Activated CD4-positive, alpha-beta T cell treated with anti-CD3 and anti-CD28 coated beads, Interleukin-2, amount 50 U/mL, for 1 hour (primary cell): ENCODE data around the gene PAPSS1.
"Not testable (repeated sequence)": the region's sequence is repeated elsewhere in the genome, so short reads cannot be mapped to it uniquely, and the experiment has no call there.

Source experiments
- DNase-seq: peaks from one replicate; pipeline ENCODE4 v3.0.0-alpha.2; 2020

The PAPSS1 gene

GRCh38 chr4:107683873-107684272 is 36.2 kb downstream of the PAPSS1 start:
- DNase-seq, result no peak

GRCh38 chr4:107682306-107682705 is 37.7 kb downstream of the PAPSS1 start:
- no peak for DNase-seq

- no peak for DNase-seq
Observed at GRCh38 chr4:107669068-107669467, 51.0 kb downstream of the PAPSS1 start.

- no peak for DNase-seq
Observed at GRCh38 chr4:107666134-107666533, 53.9 kb downstream of the PAPSS1 start.

- no peak for DNase-seq
Observed at GRCh38 chr4:107665001-107665400, 55.0 kb downstream of the PAPSS1 start.

- DNase-seq, result no peak
Observed at GRCh38 chr4:107658400-107659336, 61.4 kb downstream of the PAPSS1 start.

- no peak for DNase-seq
Observed at GRCh38 chr4:107655289-107655688, 64.7 kb downstream of the PAPSS1 start.

- no peak for DNase-seq
Observed at GRCh38 chr4:107654694-107655093, 65.3 kb downstream of the PAPSS1 start.

- not testable (repeated sequence) for DNase-seq
Observed at GRCh38 chr4:107651408-107651807, 68.6 kb downstream of the PAPSS1 start.

GRCh38 chr4:107650251-107650650 is 69.8 kb downstream of the PAPSS1 start:
- DNase-seq, result no peak

- DNase-seq, result no peak
Observed at GRCh38 chr4:107648178-107648991, 71.6 kb downstream of the PAPSS1 start.

- no peak for DNase-seq
Observed at GRCh38 chr4:107647591-107647990, 72.4 kb downstream of the PAPSS1 start.

- DNase-seq, result no peak
Observed at GRCh38 chr4:107645604-107646003, 74.4 kb downstream of the PAPSS1 start.

GRCh38 chr4:107643021-107643420 is 77.0 kb downstream of the PAPSS1 start:
- no peak for DNase-seq

- DNase-seq, result no peak
Observed at GRCh38 chr4:107640878-107641277, 79.2 kb downstream of the PAPSS1 start.

- DNase-seq, result no peak
Observed at GRCh38 chr4:107640197-107640596, 79.8 kb downstream of the PAPSS1 start.

GRCh38 chr4:107635735-107636134 is 84.3 kb downstream of the PAPSS1 start:
- DNase-seq, result no peak

- DNase-seq, result no peak
Observed at GRCh38 chr4:107631560-107631959, 88.5 kb downstream of the PAPSS1 start.

- DNase-seq, result no peak
Observed at GRCh38 chr4:107630185-107630705, 89.8 kb downstream of the PAPSS1 start.

GRCh38 chr4:107629318-107629717 is 90.7 kb downstream of the PAPSS1 start:
- DNase-seq, result no peak

- no peak for DNase-seq
Observed at GRCh38 chr4:107625391-107625902, 94.6 kb downstream of the PAPSS1 start.

- DNase-seq, result no peak
Observed at GRCh38 chr4:107624024-107624423, 96.0 kb downstream of the PAPSS1 start.

- DNase-seq, result no peak
Observed at GRCh38 chr4:107622006-107622405, 98.0 kb downstream of the PAPSS1 start.
